Fibroblast of the aortic adventitia (primary cell): ENCODE measurements around the gene KCNH2. TPM values are rescaled to one million over a fixed set of nuclear protein-coding genes. Genes with fewer than 3 reads are reported as not detected.

Experiments used
- DNase-seq: peaks from one replicate; pipeline ENCODE4 v3.0.0-alpha.2; 2010; ENCODE audit warnings: low read depth
- H3K4me3 ChIP-seq: 2 replicates; pipeline ENCODE4 v1.5.1; 2011; ENCODE audit warnings: low read depth, mild to moderate bottlenecking, control low read depth, low read length, moderate library complexity
- CTCF ChIP-seq: IDR thresholded peaks from 2 replicates; pipeline ENCODE4 v1.5.1; 2011; ENCODE audit warnings: mild to moderate bottlenecking, low read length, control low read depth, inconsistent platforms; ENCODE audit not compliant: insufficient read depth
- total RNA-seq: library from RNA; depleted of rRNA; stranded (reverse); fragments of >200 nt; gene quantifications from 2 replicates; pipeline ENCODE4 v1.2.3, GENCODE V29; 2012; ENCODE audit warnings: low replicate concordance

Gene KCNH2
- total RNA-seq, 1 donor: not detected

- DNase-seq: no peak
- no peak for TF ChIP-seq CTCF
- no peak overlapping the region for H3K4me3 ChIP-seq
These were observed 80.3 kb downstream of the KCNH2 start for GRCh38 chr7:150897502-150898474.

- DNase-seq: no peak
- TF ChIP-seq CTCF: no peak
- no peak overlapping the region for H3K4me3 ChIP-seq
These were observed 81.4 kb downstream of the KCNH2 start for GRCh38 chr7:150896562-150897209.

GRCh38 chr7:150895809-150896208, 82.3 kb downstream of the KCNH2 start:
- H3K4me3 ChIP-seq: no peak overlapping the region
- no peak for DNase-seq
- TF ChIP-seq CTCF: no peak

Other genes starting within 250 kb of the KCNH2 start
- not detected in 2 replicates for gene GIMAP5, start 240.9 kb downstream of the KCNH2 start, total RNA-seq
- gene TMEM176B, start 178.0 kb downstream of the KCNH2 start, total RNA-seq: 1.9 TPM in 1 of 2 replicates, not detected in the other
- gene TMEM176A, start 177.6 kb downstream of the KCNH2 start, total RNA-seq: not detected in 2 replicates
- not detected in 2 replicates for gene AOC1, start 125.8 kb downstream of the KCNH2 start, total RNA-seq
- gene NOS3, start 12.7 kb upstream of the KCNH2 start, total RNA-seq: 0.36 and 4.6 TPM in 2 replicates
- under 0.01 and 0.98 TPM in 2 replicates for gene ATG9B, start 46.2 kb upstream of the KCNH2 start, total RNA-seq
- 18.1 and 30.9 TPM in 2 replicates for gene ABCB8, start 50.1 kb upstream of the KCNH2 start, total RNA-seq
- gene ASIC3, start 70.2 kb upstream of the KCNH2 start, total RNA-seq: 0.18 TPM in 1 of 2 replicates, not detected in the other
- 16.1 and 28.9 TPM in 2 replicates for gene CDK5, start 79.6 kb upstream of the KCNH2 start, total RNA-seq
- 39.7 and 65.4 TPM in 2 replicates for gene SLC4A2, start 81.3 kb upstream of the KCNH2 start, total RNA-seq
- gene FASTK, start 102.5 kb upstream of the KCNH2 start, total RNA-seq: 62.7 and 86.0 TPM in 2 replicates
- 11.7 and 20.2 TPM in 2 replicates for gene TMUB1, start 105.2 kb upstream of the KCNH2 start, total RNA-seq
- 50.2 and 74.6 TPM in 2 replicates for gene AGAP3, start 108.2 kb upstream of the KCNH2 start, total RNA-seq
- gene GBX1, start 189.4 kb upstream of the KCNH2 start, total RNA-seq: not detected in 2 replicates
- not detected in 2 replicates for gene ASB10, start 208.9 kb upstream of the KCNH2 start, total RNA-seq
- gene H2BK1, start 232.2 kb upstream of the KCNH2 start, total RNA-seq: not detected in 2 replicates
- gene ABCF2, start 248.9 kb upstream of the KCNH2 start, total RNA-seq: 18.8 and 50.9 TPM in 2 replicates